Gastroesophageal sphincter (tissue), 4 donors: ENCODE data around the gene MESP2. TPM values are rescaled to one million over a fixed set of nuclear protein-coding genes. Genes with fewer than 3 reads are reported as not detected.
A peak's percentile ranks its signal among the peaks of the same experiment; 100 is the strongest.

Experiments used
- ATAC-seq: fragments of 150-250 bp; one replicate; pipeline ENCODE4 v1.9.1; 2016; ENCODE audit warnings: mild to moderate bottlenecking, moderate library complexity
- H3K27ac ChIP-seq, 4 donors: fragments of 200-600 bp; sonication (generic) in 3 of 4; 1 replicate in 3 of 4; 2 replicates in 1 of 4; pipeline ENCODE4 v1.5.1; 2016 to 2019
- H3K27me3 ChIP-seq: fragments of 200-600 bp; sonication (generic); one replicate; pipeline ENCODE4 v1.5.1; 2019
- H3K36me3 ChIP-seq, 2 donors: fragments of 200-600 bp; sonication (generic); one replicate each; pipeline ENCODE4 v1.5.1; 2019; ENCODE audit warnings: control low read depth in 1 of 2
- H3K4me1 ChIP-seq, 3 donors: fragments of 200-600 bp; sonication (generic); 1 replicate in 2 of 3; 2 replicates in 1 of 3; pipeline ENCODE4 v1.5.1; 2016 to 2019; ENCODE audit warnings: control low read depth in 2 of 3
- H3K4me3 ChIP-seq, 2 donors: fragments of 200-600 bp; sonication (generic); one replicate each; pipeline ENCODE4 v1.5.1; 2019; ENCODE audit warnings: mild to moderate bottlenecking in 1 of 2, moderate library complexity in 1 of 2
- H3K9me3 ChIP-seq, 3 donors: fragments of 200-600 bp; sonication (generic); one replicate each; pipeline ENCODE4 v1.5.1; 2017 to 2019; ENCODE audit warnings: control low read depth in 2 of 3
- EP300 ChIP-seq: sonication (generic); formaldehyde crosslinking; IDR thresholded peaks from one replicate; pipeline ENCODE4 v1.6.1; 2017; ENCODE audit warnings: antibody characterized with exemption, mild to moderate bottlenecking
- POLR2A ChIP-seq, 2 donors: fragments of 450-650 bp; IDR thresholded peaks; one replicate each; pipeline ENCODE4 v1.6.1; 2017; ENCODE audit warnings: antibody characterized with exemption in 2 of 2, mild to moderate bottlenecking in 2 of 2, moderate library complexity in 1 of 2
- POLR2AphosphoS5 ChIP-seq: sonication (generic); formaldehyde crosslinking; IDR thresholded peaks from one replicate; pipeline ENCODE4 v1.6.1; 2017; ENCODE audit warnings: antibody characterized with exemption
- WGBS, 2 donors: methylation state at CpG; one replicate each; pipeline ENCODE4 v1.1.5; 2018; ENCODE audit warnings: low coverage in 1 of 2; 5-methylcytosine and 5-hydroxymethylcytosine counted together
- total RNA-seq, 4 donors: library from RNA; depleted of rRNA; stranded (reverse); fragments of >200 nt; gene quantifications; one replicate each; pipeline ENCODE4 v1.1.0, GENCODE V29; 2016
- TF ChIP-seq, protein P1 (sequence below), 4 experiments: fragments of 200-600 bp in 2 of 4; fragments of 450-650 bp in 2 of 4; sonication (generic) in 1 of 4; IDR thresholded peaks; one replicate each; pipeline ENCODE4 v1.5.1; 2017 to 2019; ENCODE audit warnings: antibody characterized with exemption in 4 of 4, mild to moderate bottlenecking in 2 of 4, moderate library complexity in 2 of 4

Gene MESP2
- total RNA-seq, 4 donors from 2014 or later: not detected

DNA sequence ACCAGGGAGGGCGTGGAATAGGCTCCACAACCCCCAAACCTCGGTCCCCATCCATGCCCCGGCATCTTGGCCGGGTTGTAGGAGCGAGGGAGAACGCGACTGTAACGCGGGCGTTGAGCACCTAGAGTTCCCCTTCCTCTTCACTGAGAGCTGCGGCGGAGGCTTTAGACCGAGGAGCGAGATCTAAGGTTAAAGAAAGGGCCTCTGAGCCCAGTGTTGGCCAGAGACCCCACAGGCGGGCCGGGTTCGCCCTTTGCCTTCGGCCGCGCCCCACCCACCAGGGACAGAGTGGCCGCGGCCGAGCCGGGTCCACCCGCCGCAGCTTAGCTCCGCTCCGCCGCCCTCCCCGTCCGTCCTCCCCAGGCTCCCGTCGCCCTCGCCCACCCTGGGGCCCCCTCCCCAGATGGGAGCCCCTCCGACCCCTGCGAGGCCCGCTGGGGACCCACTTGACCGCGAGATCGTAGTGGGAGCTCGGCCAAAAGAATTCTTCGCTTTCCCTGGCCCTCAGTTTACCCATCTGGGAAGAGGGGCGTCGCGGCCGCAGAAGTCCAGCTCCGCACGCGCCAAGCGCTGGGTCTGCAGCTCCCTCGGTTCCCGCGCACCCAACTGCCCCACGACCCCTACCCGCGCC lies 38.1 kb downstream of the MESP2 start:
- WGBS, 2 donors: 5% methylated on average over 13 of the region's 56 CpGs; no CpG with 5 or more reads in 1 of the 2 donors
- Histone ChIP-seq H3K27ac (peak overlapping the region in 3 of 4 donors; percentile 8 to 73 (median 43)), H3K4me1 (peaks cover 0 to 19% (median 9%) of the 10 kb centered on the region in 3 donors), H3K9me3 (peaks cover 0 to 18% (median 0%) of the 10 kb centered on the region in 3 donors), H3K27me3 (peaks cover 64% of the 10 kb centered on the region), H3K36me3 (no peaks in the 10 kb centered on the region), H3K4me3 (peak overlapping the region; percentile 16 to 56)
- ATAC-seq: no peak
- TF ChIP-seq, protein P1, sequence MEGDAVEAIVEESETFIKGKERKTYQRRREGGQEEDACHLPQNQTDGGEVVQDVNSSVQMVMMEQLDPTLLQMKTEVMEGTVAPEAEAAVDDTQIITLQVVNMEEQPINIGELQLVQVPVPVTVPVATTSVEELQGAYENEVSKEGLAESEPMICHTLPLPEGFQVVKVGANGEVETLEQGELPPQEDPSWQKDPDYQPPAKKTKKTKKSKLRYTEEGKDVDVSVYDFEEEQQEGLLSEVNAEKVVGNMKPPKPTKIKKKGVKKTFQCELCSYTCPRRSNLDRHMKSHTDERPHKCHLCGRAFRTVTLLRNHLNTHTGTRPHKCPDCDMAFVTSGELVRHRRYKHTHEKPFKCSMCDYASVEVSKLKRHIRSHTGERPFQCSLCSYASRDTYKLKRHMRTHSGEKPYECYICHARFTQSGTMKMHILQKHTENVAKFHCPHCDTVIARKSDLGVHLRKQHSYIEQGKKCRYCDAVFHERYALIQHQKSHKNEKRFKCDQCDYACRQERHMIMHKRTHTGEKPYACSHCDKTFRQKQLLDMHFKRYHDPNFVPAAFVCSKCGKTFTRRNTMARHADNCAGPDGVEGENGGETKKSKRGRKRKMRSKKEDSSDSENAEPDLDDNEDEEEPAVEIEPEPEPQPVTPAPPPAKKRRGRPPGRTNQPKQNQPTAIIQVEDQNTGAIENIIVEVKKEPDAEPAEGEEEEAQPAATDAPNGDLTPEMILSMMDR (IDR thresholded peaks at IDR 0.05): no peak
- TF ChIP-seq POLR2A (IDR thresholded peaks at IDR 0.05) (no peak), EP300 (no peak), POLR2AphosphoS5 (no peak)

DNA sequence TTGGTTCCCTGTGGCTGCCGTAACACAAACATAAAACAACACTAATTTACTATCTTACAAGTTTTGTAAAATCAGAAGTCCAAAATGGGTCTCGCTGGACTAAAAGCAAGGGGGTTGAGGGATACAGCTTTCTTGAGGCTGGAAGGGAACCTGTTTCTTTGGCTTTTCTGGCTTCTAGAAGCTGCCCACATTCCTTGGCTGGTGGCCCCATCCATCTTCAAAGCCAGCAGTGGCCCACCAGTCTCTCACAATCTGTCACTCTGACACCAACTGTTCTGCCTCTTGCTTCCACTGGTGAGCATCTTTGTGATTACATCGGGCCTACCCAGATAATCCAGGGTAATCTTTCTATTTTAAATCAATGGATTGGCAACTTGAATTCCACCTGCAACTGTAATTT lies 39.6 kb downstream of the MESP2 start:
- H3K4me3 ChIP-seq: no peak overlapping the region
- TF ChIP-seq POLR2AphosphoS5 (no peak), POLR2A (IDR thresholded peaks at IDR 0.05) (no peak), EP300 (no peak)
- TF ChIP-seq, protein P1 (IDR thresholded peaks at IDR 0.05): no peak
- H3K27me3 ChIP-seq: peaks cover 79% of the 10 kb centered on the region
- peaks cover 0 to 17% (median 9%) of the 10 kb centered on the region in 3 donors for H3K4me1 ChIP-seq
- H3K9me3 ChIP-seq: peaks cover 0 to 18% (median 0%) of the 10 kb centered on the region in 3 donors
- H3K27ac ChIP-seq: no peak overlapping the region
- 95 to 100% methylated on average over 1 to 2 of the region's 3 CpGs for WGBS, 2 donors
- H3K36me3 ChIP-seq: no peaks in the 10 kb centered on the region
- ATAC-seq: no peak

DNA sequence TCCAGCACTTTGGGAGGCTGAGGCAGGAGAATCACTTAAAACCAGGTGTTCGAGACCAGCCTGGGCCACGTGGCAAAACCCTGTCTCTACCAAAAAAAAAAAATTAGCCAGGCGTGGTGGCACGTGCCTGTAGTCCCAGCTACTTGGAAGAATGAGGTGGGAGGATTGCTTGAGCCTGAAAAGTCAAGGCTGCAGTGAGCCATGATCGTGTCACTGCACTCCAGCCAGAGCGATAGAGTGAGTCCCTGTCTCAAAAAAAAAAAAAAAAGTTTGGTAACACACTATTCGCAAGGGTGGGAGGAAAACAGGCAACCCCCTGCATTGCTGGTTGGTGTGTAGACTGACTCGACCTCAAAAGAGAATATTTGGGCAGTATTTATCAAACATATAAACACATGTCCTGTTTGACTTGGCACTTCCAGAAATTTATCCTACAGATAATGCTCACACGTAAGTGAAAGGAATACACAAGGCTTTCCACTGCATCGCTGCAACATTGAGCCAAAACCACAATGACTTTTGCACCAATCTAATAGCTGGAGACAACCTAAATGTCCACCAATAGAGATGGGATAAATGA lies 41.7 kb downstream of the MESP2 start:
- H3K4me3 ChIP-seq: no peak overlapping the region
- TF ChIP-seq, protein P1 (IDR thresholded peaks at IDR 0.05): no peak
- TF ChIP-seq POLR2AphosphoS5: no peak
- TF ChIP-seq POLR2A (IDR thresholded peaks at IDR 0.05): no peak
- no peak for TF ChIP-seq EP300
- H3K27me3 ChIP-seq: peaks cover 88% of the 10 kb centered on the region
- no peaks in the 10 kb centered on the region for H3K36me3 ChIP-seq
- H3K27ac ChIP-seq: no peak overlapping the region
- 40 to 50% methylated on average over 8 to 10 of the region's 10 CpGs for WGBS, 2 donors
- peaks cover 0 to 17% (median 9%) of the 10 kb centered on the region in 3 donors for H3K4me1 ChIP-seq
- no peak for ATAC-seq
- H3K9me3 ChIP-seq: peaks cover 0 to 18% (median 0%) of the 10 kb centered on the region in 3 donors

DNA sequence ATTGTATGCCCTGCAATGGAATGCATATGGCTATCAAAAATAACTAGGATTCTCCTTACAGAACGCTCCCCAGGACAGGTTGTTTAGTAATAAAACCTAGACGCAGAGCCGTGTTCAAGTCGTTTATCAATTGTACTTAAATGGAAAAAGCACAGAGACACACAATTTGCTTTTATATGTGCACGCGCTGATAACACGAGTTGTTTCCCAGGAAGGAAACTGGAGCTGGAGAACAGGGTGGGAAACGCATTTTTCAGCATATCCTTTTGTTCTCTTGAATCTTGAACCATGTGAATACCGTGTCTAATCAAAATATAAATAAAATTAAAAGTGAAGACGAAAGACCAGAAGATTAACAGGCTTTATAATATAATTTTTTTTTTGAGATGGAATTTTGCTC lies 42.2 kb downstream of the MESP2 start:
- H3K9me3 ChIP-seq: peaks cover 0 to 18% (median 0%) of the 10 kb centered on the region in 3 donors
- TF ChIP-seq POLR2AphosphoS5 (no peak), POLR2A (IDR thresholded peaks at IDR 0.05) (no peak), EP300 (no peak)
- TF ChIP-seq, protein P1 (IDR thresholded peaks at IDR 0.05): no peak
- peaks cover 0 to 17% (median 9%) of the 10 kb centered on the region in 3 donors for H3K4me1 ChIP-seq
- H3K27me3 ChIP-seq: peaks cover 85% of the 10 kb centered on the region
- no peak overlapping the region for H3K27ac ChIP-seq
- no peak for ATAC-seq
- H3K36me3 ChIP-seq: no peaks in the 10 kb centered on the region
- no peak overlapping the region for H3K4me3 ChIP-seq
- 22 to 37% methylated on average over 10 of the region's 10 CpGs for WGBS, 2 donors
